ENCODE measurements around the gene WFS1. TPM values are rescaled to one million over a fixed set of nuclear protein-coding genes. Genes with fewer than 3 reads are reported as not detected.

WFS1 gene
- total RNA-seq, 1 experiment from 2014 or later, result 0.89 TPM

DNA sequence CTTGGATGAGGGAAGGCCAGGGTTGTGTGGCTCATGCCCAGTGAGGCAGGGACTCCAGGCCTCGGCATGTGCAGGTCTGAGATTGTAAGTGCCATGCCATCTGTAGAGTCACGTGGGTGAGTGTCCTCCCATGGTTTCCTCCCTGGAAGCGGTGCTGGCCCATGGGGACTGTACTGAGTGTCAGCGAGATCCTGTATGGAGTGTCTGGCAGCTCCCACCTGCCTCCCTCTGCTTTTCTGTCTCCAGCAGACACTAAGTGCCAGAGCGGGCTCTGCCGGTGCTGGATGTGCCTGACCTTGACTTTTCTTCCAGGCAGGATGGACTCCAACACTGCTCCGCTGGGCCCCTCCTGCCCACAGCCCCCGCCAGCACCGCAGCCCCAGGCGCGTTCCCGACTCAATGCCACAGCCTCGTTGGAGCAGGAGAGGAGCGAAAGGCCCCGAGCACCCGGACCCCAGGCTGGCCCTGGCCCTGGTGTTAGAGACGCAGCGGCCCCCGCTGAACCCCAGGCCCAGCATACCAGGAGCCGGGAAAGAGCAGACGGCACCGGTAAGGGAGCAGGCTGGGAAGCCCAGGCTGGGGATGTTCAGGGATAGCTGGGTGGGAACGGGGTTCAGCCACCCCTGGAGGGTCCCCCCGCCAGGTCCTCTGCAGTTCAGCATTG, 7.6 kb downstream of the WFS1 start:
- no peak for DNase-seq
- Histone ChIP-seq H3K79me2 (ENCODE audit: low read length) (no peaks in the 10 kb centered on the region), H2AFZ (ENCODE audit: low read length) (no peak overlapping the region), H3K27me3 (ENCODE audit: low read length) (no peaks in the 10 kb centered on the region), H3K4me3 (ENCODE audit: low read length) (no peak overlapping the region), H3K9ac (ENCODE audit: low read length) (no peak overlapping the region), H4K20me1 (ENCODE audit: insufficient read depth, low read depth, low read length) (no peaks in the 10 kb centered on the region), H3K9me2 (replicated peaks; ENCODE audit: insufficient read depth, low read length) (no peaks in the 10 kb centered on the region), H3K4me2 (ENCODE audit: low read depth, low read length, poor library complexity, severe bottlenecking) (no peak overlapping the region), H3K9me3 (ENCODE audit: low read length) (no peaks in the 10 kb centered on the region), H3K27ac (ENCODE audit: low read length) (no peak overlapping the region), H3K4me1 (ENCODE audit: low read length) (no peaks in the 10 kb centered on the region), H3K36me3 (ENCODE audit: insufficient read depth, low read length) (no peaks in the 10 kb centered on the region)

- Histone ChIP-seq H3K79me2 (ENCODE audit: low read length) (no peaks in the 10 kb centered on the region), H3K4me2 (ENCODE audit: low read depth, low read length, poor library complexity, severe bottlenecking) (no peak overlapping the region), H2AFZ (ENCODE audit: low read length) (no peak overlapping the region), H3K4me3 (ENCODE audit: low read length) (no peak overlapping the region), H3K27ac (ENCODE audit: low read length) (no peak overlapping the region), H3K9ac (ENCODE audit: low read length) (no peak overlapping the region), H4K20me1 (ENCODE audit: insufficient read depth, low read depth, low read length) (no peaks in the 10 kb centered on the region), H3K36me3 (ENCODE audit: insufficient read depth, low read length) (no peaks in the 10 kb centered on the region), H3K4me1 (ENCODE audit: low read length) (no peaks in the 10 kb centered on the region), H3K9me2 (replicated peaks; ENCODE audit: insufficient read depth, low read length) (no peaks in the 10 kb centered on the region), H3K9me3 (ENCODE audit: low read length) (no peaks in the 10 kb centered on the region), H3K27me3 (ENCODE audit: low read length) (no peaks in the 10 kb centered on the region)
- no peak for DNase-seq
These were observed 8.5 kb downstream of the WFS1 start for GRCh38 chr4:6277935-6278800.

DNA sequence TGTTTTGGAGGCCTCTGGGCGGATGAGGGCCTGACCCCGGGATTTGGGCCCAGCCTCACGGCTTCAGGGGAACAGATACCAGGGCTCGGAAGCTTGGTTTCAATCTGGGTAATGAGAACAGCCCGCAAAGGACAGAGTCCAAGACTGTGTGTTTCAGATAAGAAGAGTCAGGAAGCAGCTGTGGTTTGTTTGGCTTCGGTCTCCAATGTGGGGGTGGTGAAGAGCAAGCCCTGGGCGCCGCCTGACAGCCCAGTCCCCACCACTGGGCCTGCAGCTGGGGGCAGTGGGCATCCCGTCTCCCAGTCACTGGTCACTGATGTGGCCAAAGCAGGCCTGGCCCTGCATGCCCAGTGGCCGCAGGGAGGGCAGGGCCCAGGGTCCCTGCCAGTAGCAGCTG, 9.1 kb downstream of the WFS1 start:
- H3K4me2 ChIP-seq (ENCODE audit: low read depth, low read length, poor library complexity, severe bottlenecking), result no peak overlapping the region
- H3K9me3 ChIP-seq (ENCODE audit: low read length), result no peaks in the 10 kb centered on the region
- no peak overlapping the region for H3K27ac ChIP-seq (ENCODE audit: low read length)
- H3K4me1 ChIP-seq (ENCODE audit: low read length), result no peaks in the 10 kb centered on the region
- no peaks in the 10 kb centered on the region for H4K20me1 ChIP-seq (ENCODE audit: insufficient read depth, low read depth, low read length)
- no peak overlapping the region for H3K9ac ChIP-seq (ENCODE audit: low read length)
- H3K4me3 ChIP-seq (ENCODE audit: low read length), result no peak overlapping the region
- no peak for DNase-seq
- H2AFZ ChIP-seq (ENCODE audit: low read length), result no peak overlapping the region
- no peaks in the 10 kb centered on the region for H3K36me3 ChIP-seq (ENCODE audit: insufficient read depth, low read length)
- no peaks in the 10 kb centered on the region for H3K79me2 ChIP-seq (ENCODE audit: low read length)
- no peaks in the 10 kb centered on the region for H3K9me2 ChIP-seq (replicated peaks; ENCODE audit: insufficient read depth, low read length)
- no peaks in the 10 kb centered on the region for H3K27me3 ChIP-seq (ENCODE audit: low read length)

DNA sequence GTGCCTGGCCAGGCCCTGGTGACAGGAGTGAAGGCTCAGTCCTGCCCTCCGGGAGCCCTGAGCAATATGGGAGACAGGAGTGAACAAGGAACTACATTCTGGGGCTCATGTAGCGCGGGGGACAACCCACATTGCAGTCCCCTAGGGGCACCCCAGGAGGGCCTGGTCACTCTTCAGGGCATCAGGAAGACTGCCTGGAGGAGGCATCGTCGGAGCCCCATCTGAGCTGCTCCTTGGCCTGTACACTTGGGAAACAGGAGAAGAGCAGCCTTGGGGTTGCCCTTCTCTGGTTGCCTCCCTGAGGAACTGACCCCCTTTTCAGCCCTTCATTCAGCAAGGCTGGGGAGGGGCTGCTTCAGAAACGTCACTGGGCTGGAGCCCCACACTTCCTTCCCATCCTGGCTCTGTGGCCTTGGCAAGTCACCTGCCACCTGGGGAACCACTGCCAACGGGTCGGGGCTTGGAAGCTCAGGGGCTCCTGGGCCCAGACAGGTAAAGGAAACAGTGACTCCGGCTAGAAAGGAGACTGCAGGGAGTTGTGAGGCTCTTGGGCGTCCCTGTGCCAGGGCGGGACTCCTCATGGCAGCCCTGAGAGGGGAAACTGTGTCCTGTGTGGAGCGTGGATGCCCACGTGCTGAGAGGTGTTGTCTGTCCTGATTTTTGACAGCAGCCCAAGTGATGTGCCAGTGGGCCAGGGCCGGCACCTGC, 10.1 kb downstream of the WFS1 start:
- H3K4me3 ChIP-seq (ENCODE audit: low read length), result no peak overlapping the region
- H3K36me3 ChIP-seq (ENCODE audit: insufficient read depth, low read length), result no peaks in the 10 kb centered on the region
- no peak overlapping the region for H2AFZ ChIP-seq (ENCODE audit: low read length)
- DNase-seq, result no peak
- no peaks in the 10 kb centered on the region for H3K27me3 ChIP-seq (ENCODE audit: low read length)
- no peaks in the 10 kb centered on the region for H3K9me2 ChIP-seq (replicated peaks; ENCODE audit: insufficient read depth, low read length)
- no peak overlapping the region for H3K4me2 ChIP-seq (ENCODE audit: low read depth, low read length, poor library complexity, severe bottlenecking)
- no peaks in the 10 kb centered on the region for H3K4me1 ChIP-seq (ENCODE audit: low read length)
- H3K9me3 ChIP-seq (ENCODE audit: low read length), result no peaks in the 10 kb centered on the region
- H3K79me2 ChIP-seq (ENCODE audit: low read length), result no peaks in the 10 kb centered on the region
- no peak overlapping the region for H3K27ac ChIP-seq (ENCODE audit: low read length)
- no peak overlapping the region for H3K9ac ChIP-seq (ENCODE audit: low read length)
- no peaks in the 10 kb centered on the region for H4K20me1 ChIP-seq (ENCODE audit: insufficient read depth, low read depth, low read length)

DNA sequence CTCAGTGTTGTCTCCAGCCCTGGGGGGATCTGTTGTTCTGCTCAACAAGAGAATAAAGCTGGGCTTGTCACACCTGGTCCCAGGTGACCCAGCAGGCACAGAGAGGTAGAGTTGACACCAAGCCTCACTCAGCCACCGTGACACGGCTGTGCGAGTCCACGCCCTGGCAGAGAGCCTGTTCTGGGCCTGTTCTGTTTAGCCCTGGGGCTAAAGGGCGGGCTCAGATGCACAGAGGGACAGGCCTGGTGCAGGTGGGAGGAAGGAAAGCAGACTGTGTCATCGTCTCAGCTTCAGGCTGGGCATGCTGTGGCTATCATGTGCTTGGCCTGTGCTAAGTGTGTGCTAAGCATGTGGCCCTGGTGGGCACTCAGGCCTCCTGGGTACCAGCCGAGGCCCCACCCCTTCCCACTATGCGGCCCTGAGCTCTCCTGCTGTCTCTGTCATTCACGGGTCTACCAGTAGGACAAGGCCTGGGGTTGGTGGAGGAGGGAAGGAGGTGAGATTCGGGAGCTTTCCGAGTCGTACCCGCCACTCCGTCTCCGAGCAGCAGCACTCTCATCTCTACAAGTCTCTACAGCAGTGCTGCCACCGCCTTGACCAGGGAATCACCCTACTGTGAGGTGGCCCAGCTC, 10.8 kb downstream of the WFS1 start:
- H4K20me1 ChIP-seq (ENCODE audit: insufficient read depth, low read depth, low read length), result no peaks in the 10 kb centered on the region
- no peak overlapping the region for H3K9ac ChIP-seq (ENCODE audit: low read length)
- DNase-seq, result no peak
- H3K27ac ChIP-seq (ENCODE audit: low read length), result no peak overlapping the region
- H2AFZ ChIP-seq (ENCODE audit: low read length), result no peak overlapping the region
- no peaks in the 10 kb centered on the region for H3K27me3 ChIP-seq (ENCODE audit: low read length)
- H3K4me2 ChIP-seq (ENCODE audit: low read depth, low read length, poor library complexity, severe bottlenecking), result no peak overlapping the region
- no peak overlapping the region for H3K4me3 ChIP-seq (ENCODE audit: low read length)
- H3K79me2 ChIP-seq (ENCODE audit: low read length), result no peaks in the 10 kb centered on the region
- H3K9me3 ChIP-seq (ENCODE audit: low read length), result no peaks in the 10 kb centered on the region
- no peaks in the 10 kb centered on the region for H3K36me3 ChIP-seq (ENCODE audit: insufficient read depth, low read length)
- no peaks in the 10 kb centered on the region for H3K4me1 ChIP-seq (ENCODE audit: low read length)
- no peaks in the 10 kb centered on the region for H3K9me2 ChIP-seq (replicated peaks; ENCODE audit: insufficient read depth, low read length)

- Histone ChIP-seq H3K9me2 (replicated peaks; ENCODE audit: insufficient read depth, low read length) (no peaks in the 10 kb centered on the region), H3K4me2 (ENCODE audit: low read depth, low read length, poor library complexity, severe bottlenecking) (no peak overlapping the region), H3K9ac (ENCODE audit: low read length) (no peak overlapping the region), H4K20me1 (ENCODE audit: insufficient read depth, low read depth, low read length) (no peaks in the 10 kb centered on the region), H3K79me2 (ENCODE audit: low read length) (no peaks in the 10 kb centered on the region), H3K36me3 (ENCODE audit: insufficient read depth, low read length) (no peaks in the 10 kb centered on the region), H3K9me3 (ENCODE audit: low read length) (no peaks in the 10 kb centered on the region), H3K27me3 (ENCODE audit: low read length) (no peaks in the 10 kb centered on the region), H3K4me3 (ENCODE audit: low read length) (no peak overlapping the region), H3K27ac (ENCODE audit: low read length) (no peak overlapping the region), H3K4me1 (ENCODE audit: low read length) (no peaks in the 10 kb centered on the region), H2AFZ (ENCODE audit: low read length) (no peak overlapping the region)
- no peak for DNase-seq
These were observed 12.0 kb downstream of the WFS1 start for GRCh38 chr4:6281436-6282313.

DNA sequence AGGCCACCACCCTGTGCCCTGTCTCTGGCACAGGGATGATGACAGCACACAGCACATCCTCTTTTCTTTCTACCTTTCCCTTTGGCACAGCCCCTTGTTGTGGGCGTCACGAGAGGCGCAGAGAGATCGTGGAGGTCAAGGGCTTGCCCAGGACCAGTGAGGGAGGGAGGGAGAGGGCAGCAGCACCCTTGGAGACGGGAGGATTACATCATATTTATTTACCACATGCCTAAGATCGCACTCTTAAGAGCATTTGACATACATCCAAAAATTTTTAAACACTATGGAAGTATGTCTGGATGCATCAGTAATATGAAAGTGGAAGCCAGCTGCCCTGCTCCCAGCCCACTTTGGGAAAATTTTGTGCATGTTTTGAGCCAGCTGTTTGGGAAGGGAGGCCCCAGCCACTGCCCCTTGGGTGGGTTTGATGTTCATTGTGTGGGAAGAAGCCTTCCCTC, 12.7 kb downstream of the WFS1 start:
- no peaks in the 10 kb centered on the region for H3K27me3 ChIP-seq (ENCODE audit: low read length)
- no peak overlapping the region for H3K9ac ChIP-seq (ENCODE audit: low read length)
- no peak overlapping the region for H2AFZ ChIP-seq (ENCODE audit: low read length)
- H3K9me3 ChIP-seq (ENCODE audit: low read length), result no peaks in the 10 kb centered on the region
- H3K4me1 ChIP-seq (ENCODE audit: low read length), result no peaks in the 10 kb centered on the region
- no peak overlapping the region for H3K4me3 ChIP-seq (ENCODE audit: low read length)
- no peaks in the 10 kb centered on the region for H3K9me2 ChIP-seq (replicated peaks; ENCODE audit: insufficient read depth, low read length)
- DNase-seq, result no peak
- H3K79me2 ChIP-seq (ENCODE audit: low read length), result no peaks in the 10 kb centered on the region
- no peaks in the 10 kb centered on the region for H3K36me3 ChIP-seq (ENCODE audit: insufficient read depth, low read length)
- no peak overlapping the region for H3K27ac ChIP-seq (ENCODE audit: low read length)
- no peaks in the 10 kb centered on the region for H4K20me1 ChIP-seq (ENCODE audit: insufficient read depth, low read depth, low read length)
- H3K4me2 ChIP-seq (ENCODE audit: low read depth, low read length, poor library complexity, severe bottlenecking), result no peak overlapping the region

Measured in Karpas-422 (cell line).